ENCODE results near the gene RNF40. TPM values are rescaled to one million over a fixed set of nuclear protein-coding genes. Genes with fewer than 3 reads are reported as not detected.

The RNF40 gene
- polyA plus RNA-seq, 3 donors, result 120 to 133 (median 120) TPM

DNA sequence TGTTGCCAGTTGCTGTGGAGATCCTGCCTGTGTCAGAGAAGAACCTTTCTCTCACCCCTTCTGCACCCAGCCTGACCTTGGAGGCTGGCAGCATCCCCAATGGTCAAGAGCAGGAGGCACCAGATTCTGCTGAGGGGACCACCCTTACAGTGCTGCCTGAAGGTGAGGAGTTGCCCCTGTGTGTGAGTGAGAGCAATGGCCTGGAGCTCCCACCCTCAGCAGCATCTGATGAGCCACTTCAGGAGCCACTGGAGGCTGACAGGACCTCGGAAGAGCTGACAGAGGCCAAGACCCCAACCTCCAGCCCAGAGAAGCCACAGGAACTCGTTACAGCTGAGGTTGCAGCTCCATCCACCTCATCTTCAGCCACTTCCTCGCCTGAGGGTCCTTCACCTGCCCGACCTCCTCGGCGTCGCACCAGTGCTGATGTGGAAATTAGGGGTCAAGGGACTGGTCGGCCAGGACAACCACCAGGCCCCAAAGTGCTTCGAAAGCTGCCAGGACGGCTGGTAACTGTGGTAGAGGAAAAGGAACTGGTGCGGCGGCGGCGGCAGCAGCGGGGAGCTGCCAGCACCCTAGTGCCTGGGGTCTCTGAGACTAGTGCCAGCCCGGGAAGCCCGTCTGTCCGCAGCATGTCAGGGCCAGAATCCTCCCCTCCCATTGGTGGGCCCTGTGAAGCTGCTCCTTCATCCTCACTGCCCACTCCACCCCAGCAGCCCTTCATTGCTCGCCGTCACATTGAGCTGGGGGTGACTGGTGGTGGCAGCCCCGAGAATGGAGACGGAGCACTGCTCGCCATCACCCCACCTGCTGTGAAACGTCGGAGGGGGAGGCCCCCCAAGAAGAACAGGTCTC, 24.1 kb upstream of the RNF40 start:
- no peak for DNase-seq

DNA sequence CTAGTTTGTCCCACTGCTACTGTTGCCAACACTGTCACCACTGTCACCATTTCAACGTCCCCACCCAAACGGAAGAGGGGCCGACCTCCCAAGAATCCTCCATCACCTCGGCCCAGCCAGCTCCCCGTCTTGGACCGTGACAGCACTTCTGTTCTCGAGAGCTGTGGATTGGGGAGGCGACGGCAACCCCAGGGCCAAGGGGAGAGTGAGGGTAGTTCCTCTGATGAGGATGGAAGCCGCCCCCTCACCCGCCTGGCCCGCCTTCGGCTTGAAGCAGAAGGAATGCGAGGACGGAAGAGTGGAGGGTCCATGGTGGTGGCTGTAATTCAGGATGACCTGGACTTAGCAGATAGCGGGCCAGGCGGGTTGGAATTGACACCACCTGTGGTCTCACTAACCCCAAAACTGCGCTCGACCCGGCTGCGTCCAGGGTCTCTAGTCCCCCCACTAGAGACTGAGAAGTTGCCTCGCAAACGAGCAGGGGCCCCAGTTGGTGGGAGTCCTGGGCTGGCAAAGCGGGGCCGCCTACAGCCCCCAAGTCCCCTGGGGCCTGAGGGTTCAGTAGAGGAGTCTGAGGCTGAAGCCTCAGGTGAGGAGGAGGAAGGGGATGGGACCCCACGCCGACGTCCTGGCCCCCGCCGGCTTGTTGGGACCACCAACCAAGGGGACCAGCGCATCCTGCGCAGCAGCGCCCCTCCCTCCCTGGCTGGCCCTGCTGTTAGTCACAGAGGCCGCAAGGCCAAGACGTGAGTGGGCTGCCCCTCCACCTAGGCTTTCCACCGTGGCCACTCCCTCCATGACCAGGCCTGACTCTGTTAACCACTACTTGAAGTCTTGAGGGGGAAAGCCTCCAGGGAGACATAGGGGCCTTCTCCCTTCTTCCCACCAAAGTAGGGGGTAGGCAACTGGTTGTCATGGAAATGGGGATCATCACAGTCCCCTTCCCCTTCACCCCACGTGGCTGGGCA, 22.9 kb upstream of the RNF40 start:
- DNase-seq, result no peak

DNA sequence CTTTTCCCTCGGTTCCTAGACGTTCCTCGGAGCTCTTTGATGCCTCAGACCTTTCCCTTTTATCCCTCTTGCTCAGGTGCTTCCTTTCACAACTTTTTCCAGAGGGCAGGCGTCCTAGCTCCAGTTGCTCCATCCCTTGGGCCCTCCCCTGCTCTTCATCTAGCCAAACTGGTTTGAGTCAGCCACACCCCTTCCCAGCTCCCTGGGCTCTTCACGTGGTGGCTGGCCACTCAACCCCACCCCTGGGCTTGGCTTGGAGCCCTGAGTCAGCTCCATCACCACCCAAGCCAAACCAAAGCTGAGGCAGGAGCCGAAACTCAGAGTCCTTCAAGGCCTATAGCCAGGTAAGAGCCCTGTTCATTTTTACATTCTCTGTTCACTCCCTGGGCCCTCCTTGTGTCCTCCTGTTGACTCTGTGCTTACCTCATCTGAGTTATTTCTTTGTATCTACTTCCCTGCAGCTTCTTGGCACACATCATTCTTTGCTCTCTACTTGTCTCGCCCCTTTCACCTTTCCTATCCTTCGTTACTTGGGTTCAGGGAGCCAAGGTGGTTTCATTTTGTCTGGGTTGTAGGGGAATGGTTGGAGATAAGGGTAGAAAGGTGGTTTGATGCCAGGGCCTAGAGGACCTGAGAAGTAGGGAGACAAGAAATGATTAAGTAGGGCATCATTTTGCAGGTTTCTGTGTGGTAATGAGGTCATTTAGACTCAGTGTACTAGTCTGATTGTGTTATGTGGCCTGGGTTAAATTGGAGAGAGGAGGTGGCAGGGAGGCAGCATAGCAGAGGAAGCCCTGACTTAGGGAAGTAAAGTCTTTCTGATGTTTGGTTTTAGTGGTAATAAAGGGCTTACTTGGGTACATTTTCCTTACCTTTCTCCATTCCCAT, 21.5 kb upstream of the RNF40 start:
- peak; percentile 30 for DNase-seq

DNA sequence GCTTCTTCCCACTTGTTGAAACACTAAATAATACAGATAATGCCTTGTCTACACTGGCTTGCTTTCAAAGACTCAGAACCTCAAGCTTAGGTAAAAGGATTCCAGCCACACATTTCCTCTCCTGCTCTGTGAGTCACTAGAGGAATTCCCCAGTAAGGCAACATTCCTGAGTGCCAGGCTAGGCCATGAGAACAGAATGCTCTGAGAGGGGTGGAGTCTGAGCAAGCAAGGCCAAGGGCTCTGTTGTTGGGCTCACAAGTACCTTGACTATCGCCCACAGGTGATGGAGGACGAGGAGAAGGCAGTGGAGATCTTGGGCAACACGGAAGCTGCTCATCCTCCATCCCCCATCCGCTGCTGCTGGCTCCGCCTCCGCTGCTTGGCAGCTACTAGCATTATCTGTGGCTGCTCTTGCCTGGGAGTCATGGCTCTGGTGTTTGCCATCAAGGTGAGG, 20.6 kb upstream of the RNF40 start:
- peak; percentile 8 for DNase-seq

DNA sequence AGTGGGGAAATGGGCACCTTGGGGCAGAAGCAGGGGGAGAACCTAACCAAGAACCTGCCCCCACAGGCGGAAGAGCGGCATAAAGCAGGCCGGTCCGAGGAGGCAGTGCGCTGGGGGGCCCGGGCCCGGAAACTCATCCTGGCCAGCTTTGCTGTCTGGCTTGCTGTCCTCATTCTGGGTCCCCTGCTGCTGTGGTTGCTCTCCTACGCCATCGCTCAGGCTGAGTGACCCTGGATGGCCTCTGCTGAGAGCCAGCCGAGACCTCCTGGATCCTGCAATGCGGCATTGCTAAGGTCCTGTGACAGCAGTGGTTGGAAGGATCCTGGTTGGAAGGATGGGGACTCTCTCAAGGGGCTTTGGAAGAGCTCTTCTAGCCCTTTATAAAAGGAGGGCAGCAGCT, 18.4 kb upstream of the RNF40 start:
- no peak for DNase-seq

DNA sequence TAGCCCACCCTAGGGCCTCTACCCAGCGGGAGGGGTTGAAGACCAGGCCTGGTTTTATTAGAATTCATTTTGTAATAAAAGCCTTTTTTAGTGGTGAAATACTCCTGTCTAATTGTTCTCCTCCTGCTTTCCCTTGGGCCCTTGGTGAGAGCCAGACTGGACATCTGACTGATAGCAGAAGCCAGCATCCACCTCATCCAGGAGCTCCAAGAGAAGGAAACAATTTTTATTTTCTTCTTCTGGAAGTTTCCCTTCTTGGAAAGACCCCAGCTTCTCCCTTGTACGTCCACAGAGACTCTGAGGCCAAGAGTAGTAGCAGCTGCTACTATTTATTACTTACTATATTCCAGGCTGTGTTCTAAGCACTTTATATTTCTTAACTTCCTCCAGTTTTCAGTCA, 17.9 kb upstream of the RNF40 start:
- DNase-seq, result no peak

DNA sequence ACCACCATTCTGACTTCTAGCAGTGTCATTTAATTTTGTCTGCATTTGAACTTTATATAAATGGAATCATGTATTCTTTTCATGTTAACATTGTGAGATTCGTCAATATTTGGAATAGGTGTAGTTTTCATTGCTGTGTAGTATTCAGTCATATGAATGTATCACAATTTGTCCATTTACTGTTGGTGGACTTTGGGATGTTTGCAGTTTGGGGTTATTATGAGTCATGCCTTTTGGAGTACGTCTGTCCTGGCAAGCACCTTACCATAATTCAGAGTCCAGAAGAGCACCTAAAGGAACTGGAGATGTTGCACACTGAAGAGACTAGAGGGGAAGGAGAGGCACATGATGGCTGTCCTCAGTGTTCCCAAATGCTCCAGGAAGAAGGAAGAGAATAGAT, 17.0 kb upstream of the RNF40 start:
- no peak for DNase-seq

DNA sequence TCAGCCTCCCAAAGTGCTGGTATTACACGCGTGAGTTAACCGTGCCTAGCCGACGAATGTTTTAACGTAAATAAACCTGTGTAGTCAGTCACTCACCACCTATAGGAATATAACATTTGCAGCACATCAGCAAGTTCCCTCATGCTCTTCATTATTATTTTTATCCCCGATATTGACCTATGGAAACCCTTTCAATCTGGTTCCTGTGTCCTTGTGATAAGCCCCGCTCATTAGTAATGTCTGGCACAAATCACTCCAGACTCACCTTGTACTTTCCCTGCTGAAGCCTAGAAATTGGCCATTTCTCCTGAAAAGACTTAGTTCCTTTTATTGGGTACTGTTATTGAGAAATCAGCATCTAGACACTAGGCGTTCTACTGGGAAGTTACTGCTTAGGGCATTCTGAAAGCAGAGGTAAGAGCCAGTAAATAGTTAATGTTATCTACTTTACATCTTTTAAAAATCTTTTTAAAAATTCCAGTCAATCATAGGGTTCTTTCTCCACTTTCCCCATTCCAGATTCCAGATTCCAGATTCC, 15.4 kb upstream of the RNF40 start:
- no peak for DNase-seq

DNA sequence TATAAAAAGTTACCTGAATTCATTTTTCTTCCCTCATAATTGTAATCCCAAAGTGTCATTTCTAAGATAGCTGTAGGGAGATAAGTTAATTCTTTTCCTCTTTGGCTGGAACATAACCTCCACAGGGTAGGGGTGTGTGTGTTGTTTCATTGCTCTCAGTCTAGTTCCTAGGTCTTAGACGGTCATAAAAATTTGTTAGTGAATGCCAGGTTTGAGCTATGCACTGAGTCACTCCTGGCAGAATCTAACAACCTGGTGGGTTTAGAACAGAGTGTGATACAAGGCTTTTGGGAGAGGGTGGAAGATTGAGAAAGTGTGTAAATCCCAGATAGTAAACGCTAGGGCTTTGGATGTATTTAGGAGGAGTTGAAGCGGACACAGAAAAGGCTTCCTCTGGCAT, 14.8 kb upstream of the RNF40 start:
- no peak for DNase-seq

DNA sequence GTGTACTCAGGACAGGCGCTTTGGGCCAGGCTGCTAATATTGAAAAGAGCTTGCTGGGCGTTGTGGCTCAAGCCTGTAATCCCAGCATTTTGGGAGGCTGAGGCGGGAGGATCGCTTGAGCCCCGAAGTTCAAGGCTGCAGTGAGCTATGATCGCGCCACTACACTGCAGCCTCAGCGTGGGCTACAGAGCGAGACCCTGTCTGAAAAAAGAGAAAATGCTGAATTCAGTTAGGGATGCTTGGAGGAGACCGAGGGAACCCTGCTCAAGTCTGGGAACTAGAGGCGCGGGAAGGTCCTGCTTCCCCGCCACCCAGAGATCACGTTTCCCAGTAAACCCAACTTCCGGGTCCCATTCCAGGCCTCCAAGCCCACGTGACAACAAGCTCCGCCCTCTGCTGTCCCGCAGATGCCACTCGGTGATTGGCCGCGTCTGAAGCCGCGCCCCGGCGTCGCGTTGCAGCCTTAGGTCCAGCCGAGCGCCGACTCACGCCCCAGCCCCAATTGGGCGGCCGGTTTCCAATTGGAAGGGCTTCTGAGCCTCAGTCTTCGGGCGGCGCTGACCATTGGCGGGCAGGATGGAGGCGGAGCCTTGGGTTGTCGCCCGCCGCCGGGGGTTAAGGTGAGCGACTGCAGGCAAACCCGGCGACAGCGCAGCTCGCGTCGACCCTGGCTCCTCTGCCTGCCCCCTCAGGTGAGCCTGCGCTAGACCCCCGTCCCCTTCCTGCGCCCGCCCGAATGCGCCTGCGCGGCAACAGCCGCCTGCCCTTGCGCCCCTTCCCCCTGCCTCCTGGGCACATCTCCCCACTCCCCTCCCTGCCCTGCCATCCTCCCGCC, 14.1 kb upstream of the RNF40 start, which contains the start of gene PHKG2:
TSS of gene PHKG2 (plus strand) at position 627 of the 835 bp plus-strand sequence. CDS start 396 bp downstream, outside the sequence.
- DNase-seq, result peak; percentile 99

DNA sequence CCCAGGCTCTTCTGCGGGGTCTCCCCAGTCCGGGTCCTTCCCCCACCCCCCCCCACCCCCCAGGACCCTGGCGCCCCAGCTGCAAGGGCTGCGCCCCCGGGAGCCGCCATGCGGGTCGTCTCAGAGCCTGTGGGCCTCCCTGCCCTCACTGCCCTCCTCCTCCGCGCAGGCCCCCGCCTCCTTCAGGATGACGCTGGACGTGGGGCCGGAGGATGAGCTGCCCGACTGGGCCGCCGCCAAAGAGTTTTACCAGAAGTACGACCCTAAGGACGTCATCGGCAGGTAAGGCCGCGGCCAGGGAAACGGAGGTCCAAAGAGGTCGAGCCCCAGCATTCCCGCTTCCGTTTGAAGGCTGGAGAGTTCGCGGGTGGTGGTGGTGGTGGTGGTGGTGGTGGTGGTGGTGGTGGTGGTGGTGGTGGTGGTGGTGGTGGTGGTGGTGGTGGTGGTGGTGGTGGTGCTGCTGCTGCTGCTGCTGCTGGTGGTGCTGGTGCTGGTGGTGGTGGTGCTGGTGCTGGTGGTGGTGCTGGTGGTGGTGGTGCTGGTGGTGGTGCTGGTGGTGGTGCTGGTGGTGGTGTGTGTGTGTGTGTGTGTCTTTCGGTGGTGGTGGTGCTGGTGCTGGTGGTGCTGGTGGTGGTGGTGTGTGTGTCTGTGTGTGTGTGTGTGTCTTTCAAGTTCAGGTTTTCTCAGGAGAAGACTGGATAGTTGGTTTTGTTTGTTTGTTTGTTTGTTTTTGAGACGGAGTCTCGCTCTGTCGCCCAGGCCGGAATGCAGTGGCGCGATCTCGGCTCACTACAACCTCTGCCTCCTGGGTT, 13.3 kb upstream of the RNF40 start:
- peak; percentile 20 for DNase-seq

DNA sequence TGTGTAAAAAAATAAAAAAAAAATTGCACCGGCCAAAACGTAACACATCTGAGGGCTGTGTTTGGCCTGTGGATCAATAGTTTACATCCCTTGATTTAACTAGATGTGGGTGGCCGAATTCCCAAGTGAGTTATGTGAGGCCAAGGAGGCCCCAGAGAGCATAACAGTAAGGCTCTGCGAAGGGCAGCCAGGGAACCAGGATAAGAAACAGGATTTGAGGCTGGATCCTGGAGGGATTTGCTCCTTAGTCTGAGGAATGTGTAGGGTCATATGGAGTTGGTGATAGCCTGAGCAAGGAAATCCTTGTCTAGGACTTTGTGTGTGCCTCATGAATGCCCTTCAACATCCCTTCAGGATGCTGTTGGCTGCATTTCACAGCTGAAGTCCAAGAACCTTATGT, 11.9 kb upstream of the RNF40 start:
- no peak for DNase-seq

DNA sequence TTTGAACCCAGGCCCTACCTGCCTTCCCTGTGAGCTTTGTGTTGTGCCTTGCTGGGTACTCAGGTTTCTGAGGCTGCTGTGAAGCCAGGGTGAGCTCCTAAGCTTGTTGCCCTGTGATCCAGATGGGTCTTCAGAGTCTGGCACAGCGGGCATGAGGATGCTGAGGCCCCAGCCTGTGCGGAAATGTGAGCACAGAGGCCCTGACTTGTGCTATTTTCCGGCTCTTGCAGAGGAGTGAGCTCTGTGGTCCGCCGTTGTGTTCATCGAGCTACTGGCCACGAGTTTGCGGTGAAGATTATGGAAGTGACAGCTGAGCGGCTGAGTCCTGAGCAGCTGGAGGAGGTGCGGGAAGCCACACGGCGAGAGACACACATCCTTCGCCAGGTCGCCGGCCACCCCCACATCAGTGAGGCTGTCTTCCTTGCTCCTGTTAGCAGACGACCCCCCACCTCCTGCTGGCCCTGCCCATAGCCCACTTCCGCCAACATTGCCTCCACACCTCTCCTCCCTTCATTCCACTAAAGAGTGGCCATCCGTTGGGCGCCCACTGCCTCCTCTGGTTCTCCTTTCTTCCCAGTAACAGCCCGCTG, 11.2 kb upstream of the RNF40 start:
- DNase-seq, result no peak

DNA sequence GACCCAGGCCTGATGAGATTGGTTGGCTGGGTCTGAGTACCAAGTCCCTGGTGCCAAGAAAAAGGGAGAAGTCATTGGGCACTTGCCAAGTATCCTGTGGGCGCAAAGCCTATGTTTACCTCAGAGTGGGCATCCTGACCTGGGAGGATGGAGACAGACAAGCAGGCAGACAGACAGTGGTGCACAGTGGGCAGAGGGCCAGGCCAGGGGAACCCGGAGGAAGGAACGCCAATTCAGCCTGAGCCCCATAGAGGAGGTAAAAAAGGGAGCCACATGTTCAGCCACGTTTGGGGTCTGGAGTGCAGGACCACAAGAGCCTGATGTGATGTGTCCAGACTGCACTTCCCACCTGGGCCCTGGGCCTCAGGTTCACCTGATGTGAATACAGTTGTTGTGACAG, 8.5 kb upstream of the RNF40 start:
- no peak for DNase-seq

DNA sequence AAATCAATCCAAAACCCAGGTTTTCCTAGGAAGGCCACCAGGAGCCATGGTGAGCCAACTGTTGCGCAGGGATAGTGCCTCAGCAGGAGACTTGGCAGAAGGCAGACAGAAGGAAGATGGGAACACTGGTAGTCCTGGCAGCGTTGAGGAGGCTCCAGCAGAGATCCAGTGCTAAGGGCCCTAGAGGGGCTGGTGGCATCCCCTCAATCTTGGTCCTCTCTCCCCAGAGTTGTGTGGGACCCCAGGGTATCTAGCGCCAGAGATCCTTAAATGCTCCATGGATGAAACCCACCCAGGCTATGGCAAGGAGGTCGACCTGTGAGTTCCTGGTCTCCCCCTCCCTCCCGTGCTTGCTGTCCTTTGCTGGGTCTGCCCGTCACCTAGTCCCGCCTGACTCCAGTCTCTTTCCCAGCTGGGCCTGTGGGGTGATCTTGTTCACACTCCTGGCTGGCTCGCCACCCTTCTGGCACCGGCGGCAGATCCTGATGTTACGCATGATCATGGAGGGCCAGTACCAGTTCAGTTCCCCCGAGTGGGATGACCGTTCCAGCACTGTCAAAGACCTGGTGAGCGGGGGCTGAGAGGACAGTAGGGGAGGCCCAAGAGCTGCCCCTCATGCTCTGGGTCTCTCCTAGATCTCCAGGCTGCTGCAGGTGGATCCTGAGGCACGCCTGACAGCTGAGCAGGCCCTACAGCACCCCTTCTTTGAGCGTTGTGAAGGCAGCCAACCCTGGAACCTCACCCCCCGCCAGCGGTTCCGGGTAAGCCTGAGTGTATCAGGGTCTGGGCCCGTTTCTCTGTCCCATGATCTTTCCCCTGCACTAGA, 6.0 kb upstream of the RNF40 start:
- DNase-seq, result no peak

DNA sequence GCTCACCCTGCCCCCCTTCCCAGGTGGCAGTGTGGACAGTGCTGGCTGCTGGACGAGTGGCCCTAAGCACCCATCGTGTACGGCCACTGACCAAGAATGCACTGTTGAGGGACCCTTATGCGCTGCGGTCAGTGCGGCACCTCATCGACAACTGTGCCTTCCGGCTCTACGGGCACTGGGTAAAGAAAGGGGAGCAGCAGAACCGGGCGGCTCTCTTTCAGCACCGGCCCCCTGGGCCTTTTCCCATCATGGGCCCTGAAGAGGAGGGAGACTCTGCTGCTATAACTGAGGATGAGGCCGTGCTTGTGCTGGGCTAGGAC, 5.4 kb upstream of the RNF40 start:
- DNase-seq, result no peak

DNA sequence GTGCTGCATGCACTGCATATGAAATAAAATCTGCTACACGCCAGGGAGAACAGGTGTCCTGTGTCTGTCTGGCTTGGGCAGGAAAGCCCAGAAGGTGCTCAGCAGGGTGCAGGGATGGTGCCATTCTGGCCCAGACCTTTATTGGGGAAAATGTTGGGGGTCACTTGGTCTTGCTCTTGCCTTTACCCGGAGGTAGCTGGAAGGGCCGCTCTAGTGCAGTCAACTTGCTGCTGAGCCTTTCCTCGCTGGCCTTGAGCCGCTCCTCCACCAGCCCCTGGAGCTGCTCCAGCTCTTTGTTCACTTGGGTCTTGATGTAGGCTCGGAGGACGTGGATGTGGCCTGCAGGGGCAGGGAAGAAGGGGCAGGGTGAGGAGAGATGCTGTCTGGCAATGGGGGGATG, 4.8 kb upstream of the RNF40 start:
- no peak for DNase-seq

DNA sequence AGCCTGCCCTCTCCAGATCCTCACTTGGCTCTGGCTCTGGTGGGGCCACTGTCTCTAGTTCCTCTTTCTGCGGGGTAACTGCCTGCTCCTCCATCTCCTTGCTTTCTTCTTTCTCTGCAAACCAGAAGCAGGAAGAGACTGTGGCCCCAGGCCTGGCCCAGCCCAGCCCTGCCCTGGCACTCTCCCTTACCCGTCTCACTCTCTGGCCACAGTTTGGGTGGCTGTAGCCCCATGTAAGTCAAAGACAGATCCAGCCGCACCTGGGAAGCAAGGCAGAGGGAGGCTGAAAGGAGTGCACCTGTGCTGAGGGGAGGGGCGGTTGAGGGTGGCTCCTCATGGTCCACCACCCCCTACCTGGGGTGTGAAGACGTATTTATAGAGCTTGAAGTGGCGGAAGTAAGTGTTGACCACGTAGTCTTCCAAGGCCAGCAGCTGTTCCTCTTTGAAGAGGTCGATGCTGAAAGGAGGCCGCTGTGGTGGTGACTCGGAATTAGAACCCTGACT, 3.1 kb upstream of the RNF40 start:
- DNase-seq, result no peak

All from renal pelvis (tissue), 4 donors.